Ishikawa (cell line): Measurements from ENCODE around the gene GPC1.

Experiments used
- CEBPB ChIP-seq: IDR thresholded peaks from 2 replicates; pipeline ENCODE4 v1.6.1; 2012
- CREB1 ChIP-seq: IDR thresholded peaks from 2 replicates; pipeline ENCODE4 v1.6.1; 2012; ENCODE audit warnings: low read depth
- EGR1 ChIP-seq: IDR thresholded peaks from 2 replicates; pipeline ENCODE4 v1.6.1; 2012
- EP300 ChIP-seq: IDR thresholded peaks from 2 replicates; pipeline ENCODE4 v1.6.1; 2012; ENCODE audit warnings: borderline replicate concordance
- FOXM1 ChIP-seq: IDR thresholded peaks from 2 replicates; pipeline ENCODE4 v1.6.1; 2012; ENCODE audit warnings: low read depth, borderline replicate concordance
- NFIC ChIP-seq: IDR thresholded peaks from 2 replicates; pipeline ENCODE4 v1.6.1; 2012
- RAD21 ChIP-seq: IDR thresholded peaks from 2 replicates; pipeline ENCODE4 v1.6.1; 2012; ENCODE audit warnings: low read depth
- TAF1 ChIP-seq: IDR thresholded peaks from 2 replicates; pipeline ENCODE4 v1.6.1; 2012; ENCODE audit warnings: low read depth, mild to moderate bottlenecking
- TCF12 ChIP-seq: IDR thresholded peaks from 2 replicates; pipeline ENCODE4 v1.6.1; 2012; ENCODE audit warnings: low read depth
- TEAD4 ChIP-seq: IDR thresholded peaks from 2 replicates; pipeline ENCODE4 v1.6.1; 2012
- YY1 ChIP-seq: IDR thresholded peaks from 2 replicates; pipeline ENCODE4 v1.6.1; 2012; ENCODE audit warnings: low read depth
- ZBTB7A ChIP-seq: IDR thresholded peaks from 2 replicates; pipeline ENCODE4 v1.6.1; 2012; ENCODE audit warnings: low read depth
- TF ChIP-seq, protein P1 (sequence below): IDR thresholded peaks from 2 replicates; pipeline ENCODE4 v1.6.1; 2012
- TF ChIP-seq, protein P2 (sequence below): IDR thresholded peaks from 2 replicates; pipeline ENCODE4 v1.6.1; 2012; ENCODE audit warnings: low read depth, mild to moderate bottlenecking

The GPC1 gene

DNA sequence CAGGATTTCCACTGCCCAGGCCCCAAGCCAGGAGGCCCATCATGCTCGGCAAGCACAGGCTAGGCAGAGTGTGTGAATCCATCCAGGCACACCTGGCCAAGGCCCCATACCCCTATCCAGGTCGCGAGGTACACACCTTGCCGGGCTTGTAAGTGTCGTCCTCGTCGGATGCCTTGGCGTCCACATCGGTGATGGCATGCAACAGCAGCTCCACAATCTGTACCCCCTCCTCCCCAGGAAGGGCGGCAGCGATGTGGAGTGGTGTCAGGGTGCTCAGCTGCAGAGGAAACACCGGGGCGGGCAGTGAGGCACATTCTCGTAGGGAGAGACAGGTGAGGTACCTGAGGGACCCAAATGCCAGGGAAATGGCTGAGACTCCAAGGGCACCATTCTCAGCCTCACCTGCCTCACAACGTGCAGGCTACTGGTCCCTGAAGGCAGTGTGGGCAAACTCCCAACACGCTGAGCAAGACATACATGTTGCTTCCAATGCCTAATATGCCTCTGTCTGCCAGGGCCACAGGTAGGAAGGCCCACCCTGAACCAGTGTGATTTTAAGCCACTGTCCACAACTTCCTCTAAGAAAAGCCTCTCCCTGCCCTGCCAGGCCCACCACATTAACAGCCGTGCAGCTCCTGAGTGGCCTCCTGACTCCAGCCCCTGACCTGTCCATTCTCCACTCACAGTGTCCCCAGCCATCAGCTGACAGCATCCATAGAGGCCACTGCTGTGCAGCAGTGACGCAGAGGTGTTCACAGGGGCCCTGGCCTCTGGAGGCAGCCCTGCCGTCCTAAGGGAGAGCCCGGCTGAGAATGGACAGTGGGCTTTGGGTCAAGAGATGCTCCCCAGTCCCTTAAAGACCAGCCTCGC lies 77.4 kb downstream of the GPC1 start:
- TF ChIP-seq YY1 (no peak), NFIC (no peak), TEAD4 (no peak), TCF12 (no peak), EGR1 (no peak), CEBPB (no peak), RAD21 (no peak), CREB1 (no peak)
- TF ChIP-seq, protein P1, sequence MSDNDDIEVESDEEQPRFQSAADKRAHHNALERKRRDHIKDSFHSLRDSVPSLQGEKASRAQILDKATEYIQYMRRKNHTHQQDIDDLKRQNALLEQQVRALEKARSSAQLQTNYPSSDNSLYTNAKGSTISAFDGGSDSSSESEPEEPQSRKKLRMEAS, result no peak

DNA sequence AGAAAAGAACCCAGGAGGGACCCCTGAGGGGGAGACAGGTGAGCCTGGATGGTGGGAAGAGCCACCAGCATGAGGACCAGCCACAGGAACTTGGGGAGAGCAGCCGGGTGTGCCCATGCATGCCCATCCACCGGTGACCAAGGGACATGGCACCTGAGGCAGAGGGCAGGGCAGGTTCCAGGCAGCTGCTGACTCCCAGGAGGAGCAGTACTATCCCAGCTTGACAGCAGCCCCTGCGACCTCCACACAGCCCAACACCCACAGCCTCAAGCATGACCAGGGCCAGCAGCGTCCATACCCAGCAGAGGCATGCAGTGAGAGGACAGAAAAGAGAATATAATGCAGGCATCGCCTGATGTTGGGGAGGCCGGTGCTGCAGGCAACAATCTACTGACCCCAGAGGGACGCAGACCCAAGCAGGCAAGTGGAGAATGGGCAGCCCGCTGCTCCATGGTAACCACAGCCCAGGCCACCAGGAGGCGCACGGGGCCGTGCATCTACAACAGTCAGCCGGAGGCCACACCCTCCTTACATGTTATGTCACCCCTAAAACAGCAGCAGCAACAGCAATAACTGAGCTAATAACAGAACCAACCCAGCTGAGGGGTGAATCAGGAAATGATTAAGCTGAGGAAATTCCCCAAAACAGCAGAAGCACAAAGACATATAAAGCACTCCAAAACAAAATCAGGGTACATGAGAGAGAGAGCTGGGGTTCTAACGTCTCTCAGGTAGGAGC lies 78.3 kb downstream of the GPC1 start:
- peak; percentile 89 for TF ChIP-seq RAD21
- TF ChIP-seq TCF12, result no peak

DNA sequence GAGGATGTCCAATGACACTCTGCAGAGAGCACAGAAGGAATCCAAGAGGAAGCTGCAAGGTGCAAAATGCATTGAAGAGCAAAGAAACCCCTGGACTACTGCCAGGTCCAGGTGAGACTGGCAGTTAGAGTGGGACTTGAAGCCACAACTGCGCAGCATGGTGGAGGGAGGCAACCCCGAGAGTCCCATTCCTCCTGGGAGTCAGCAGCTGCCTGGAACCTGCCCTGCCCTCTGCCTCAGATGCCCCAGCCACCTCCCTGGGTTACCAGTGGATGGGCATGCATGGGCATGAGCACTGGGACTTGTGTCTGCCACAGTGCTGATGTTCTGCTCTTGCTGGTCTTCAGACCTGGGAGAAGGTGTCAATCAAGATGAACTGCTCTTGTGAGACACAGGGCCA lies 79.2 kb downstream of the GPC1 start:
- TF ChIP-seq RAD21 (no peak), ZBTB7A (no peak)

DNA sequence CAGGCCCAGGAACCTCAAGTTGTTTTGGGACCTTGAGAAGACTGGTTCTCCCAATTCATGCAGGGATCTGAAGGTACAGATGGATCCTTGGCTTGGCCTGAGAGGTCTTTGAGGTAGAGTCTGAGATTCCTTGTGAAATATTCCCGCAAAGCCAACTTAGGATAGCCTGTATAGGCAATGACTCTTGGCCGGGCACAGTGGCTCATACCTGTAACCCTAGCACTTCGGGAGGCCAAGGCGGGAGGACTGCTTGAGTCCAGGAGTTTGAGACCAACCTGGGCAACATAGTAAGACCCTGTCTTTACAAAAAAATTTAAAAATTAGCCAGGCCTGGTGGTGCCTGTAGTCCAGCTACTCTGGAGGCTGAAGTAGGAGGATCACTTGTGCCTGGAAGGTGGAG lies 81.9 kb downstream of the GPC1 start:
- TF ChIP-seq, protein P2, sequence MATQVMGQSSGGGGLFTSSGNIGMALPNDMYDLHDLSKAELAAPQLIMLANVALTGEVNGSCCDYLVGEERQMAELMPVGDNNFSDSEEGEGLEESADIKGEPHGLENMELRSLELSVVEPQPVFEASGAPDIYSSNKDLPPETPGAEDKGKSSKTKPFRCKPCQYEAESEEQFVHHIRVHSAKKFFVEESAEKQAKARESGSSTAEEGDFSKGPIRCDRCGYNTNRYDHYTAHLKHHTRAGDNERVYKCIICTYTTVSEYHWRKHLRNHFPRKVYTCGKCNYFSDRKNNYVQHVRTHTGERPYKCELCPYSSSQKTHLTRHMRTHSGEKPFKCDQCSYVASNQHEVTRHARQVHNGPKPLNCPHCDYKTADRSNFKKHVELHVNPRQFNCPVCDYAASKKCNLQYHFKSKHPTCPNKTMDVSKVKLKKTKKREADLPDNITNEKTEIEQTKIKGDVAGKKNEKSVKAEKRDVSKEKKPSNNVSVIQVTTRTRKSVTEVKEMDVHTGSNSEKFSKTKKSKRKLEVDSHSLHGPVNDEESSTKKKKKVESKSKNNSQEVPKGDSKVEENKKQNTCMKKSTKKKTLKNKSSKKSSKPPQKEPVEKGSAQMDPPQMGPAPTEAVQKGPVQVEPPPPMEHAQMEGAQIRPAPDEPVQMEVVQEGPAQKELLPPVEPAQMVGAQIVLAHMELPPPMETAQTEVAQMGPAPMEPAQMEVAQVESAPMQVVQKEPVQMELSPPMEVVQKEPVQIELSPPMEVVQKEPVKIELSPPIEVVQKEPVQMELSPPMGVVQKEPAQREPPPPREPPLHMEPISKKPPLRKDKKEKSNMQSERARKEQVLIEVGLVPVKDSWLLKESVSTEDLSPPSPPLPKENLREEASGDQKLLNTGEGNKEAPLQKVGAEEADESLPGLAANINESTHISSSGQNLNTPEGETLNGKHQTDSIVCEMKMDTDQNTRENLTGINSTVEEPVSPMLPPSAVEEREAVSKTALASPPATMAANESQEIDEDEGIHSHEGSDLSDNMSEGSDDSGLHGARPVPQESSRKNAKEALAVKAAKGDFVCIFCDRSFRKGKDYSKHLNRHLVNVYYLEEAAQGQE, result no peak
- no peak for TF ChIP-seq NFIC
- no peak for TF ChIP-seq TEAD4
- no peak for TF ChIP-seq EP300
- TF ChIP-seq TCF12, result no peak
- TF ChIP-seq, protein P1, result no peak
- no peak for TF ChIP-seq FOXM1
- TF ChIP-seq CREB1, result no peak
- no peak for TF ChIP-seq TAF1
- TF ChIP-seq RAD21, result no peak
